Thyroid gland (tissue), 4 donors: ENCODE data around the gene NELL2. TPM values are rescaled to one million over a fixed set of nuclear protein-coding genes. Genes with fewer than 3 reads are reported as not detected.
"Not testable (repeated sequence)": the region's sequence is repeated elsewhere in the genome, so short reads cannot be mapped to it uniquely, and the experiment has no call there.

Experiments
- DNase-seq, 2 donors: peaks; one replicate each; pipeline ENCODE4 v3.0.0-alpha.2; 2019
- H3K27ac ChIP-seq, 3 donors: fragments of 200-600 bp; sonication (generic); 1 replicate in 2 of 3; 2 replicates in 1 of 3; pipeline ENCODE4 v1.5.1; 2016 to 2019; ENCODE audit warnings: mild to moderate bottlenecking in 1 of 3, moderate library complexity in 1 of 3
- H3K27me3 ChIP-seq: fragments of 200-600 bp; sonication (generic); one replicate; pipeline ENCODE4 v1.5.1; 2019
- H3K36me3 ChIP-seq, 2 donors: fragments of 200-600 bp; sonication (generic); one replicate each; pipeline ENCODE4 v1.5.1; 2016 to 2019
- H3K4me1 ChIP-seq, 2 donors: fragments of 200-600 bp; sonication (generic); one replicate each; pipeline ENCODE4 v1.5.1; 2017 to 2019
- H3K4me3 ChIP-seq, 3 donors: fragments of 200-600 bp; sonication (generic); replicated peaks in 1 of 3; 1 replicate in 2 of 3; 2 replicates in 1 of 3; pipeline ENCODE4 v1.5.1; 2016; ENCODE audit warnings: mild to moderate bottlenecking in 1 of 3
- H3K9me3 ChIP-seq: fragments of 200-600 bp; sonication (generic); one replicate; pipeline ENCODE4 v1.5.1; 2017
- POLR2A ChIP-seq, 2 donors: fragments of 450-650 bp; IDR thresholded peaks; one replicate each; pipeline ENCODE4 v1.6.1; 2017; ENCODE audit warnings: antibody characterized with exemption in 2 of 2, mild to moderate bottlenecking in 2 of 2, moderate library complexity in 1 of 2
- WGBS, 2 donors: methylation state at CpG; one replicate each; pipeline ENCODE4 v1.1.5; 2017; 5-methylcytosine and 5-hydroxymethylcytosine counted together
- intact Hi-C: fragments of 100-400 bp; cut with DNase I; formaldehyde crosslinking; loops from one replicate; pipeline ENCODE4 v1.15.1; 2023
- total RNA-seq, 4 donors: library from RNA; depleted of rRNA; stranded (reverse); fragments of >200 nt; gene quantifications; one replicate each; pipeline ENCODE4 v1.2.3, GENCODE V29; 2016
- TF ChIP-seq, protein P1 (sequence below), 6 experiments: fragments of 200-600 bp in 3 of 6; fragments of 450-650 bp in 3 of 6; sonication (generic) in 3 of 6; IDR thresholded peaks; one replicate each; pipeline ENCODE4 v1.5.1; 2016 to 2019; ENCODE audit warnings: antibody characterized with exemption in 6 of 6, mild to moderate bottlenecking in 2 of 6, inconsistent platforms in 1 of 6, moderate library complexity in 1 of 6

The NELL2 gene
- 10 to 100 TPM; 22.2 to 32.0 (median 26.5) TPM for total RNA-seq

GRCh38 chr12:44875954-44876543 is at the start of gene NELL2:
NELL2 (minus strand) TSS chr12:44876315; CDS start chr12:44875869, 446 bp downstream.
- H3K9me3 ChIP-seq = no peaks in the 10 kb centered on the region
- DNase-seq = peak; percentile 51 to 62
- WGBS, 2 donors = 1% methylated on average over 31 to 32 of the region's 53 CpGs
- peaks cover 0 to 13% of the 10 kb centered on the region in 2 donors for H3K4me1 ChIP-seq
- peak within 1 kb of the TSS; percentile 8 to 54 (median 50) for H3K4me3 ChIP-seq
- H3K27ac ChIP-seq = no peak within 1 kb of the TSS
- intact Hi-C loops = no loop called here
- no peak for TF ChIP-seq POLR2A (IDR thresholded peaks at IDR 0.05)
- TF ChIP-seq, protein P1, sequence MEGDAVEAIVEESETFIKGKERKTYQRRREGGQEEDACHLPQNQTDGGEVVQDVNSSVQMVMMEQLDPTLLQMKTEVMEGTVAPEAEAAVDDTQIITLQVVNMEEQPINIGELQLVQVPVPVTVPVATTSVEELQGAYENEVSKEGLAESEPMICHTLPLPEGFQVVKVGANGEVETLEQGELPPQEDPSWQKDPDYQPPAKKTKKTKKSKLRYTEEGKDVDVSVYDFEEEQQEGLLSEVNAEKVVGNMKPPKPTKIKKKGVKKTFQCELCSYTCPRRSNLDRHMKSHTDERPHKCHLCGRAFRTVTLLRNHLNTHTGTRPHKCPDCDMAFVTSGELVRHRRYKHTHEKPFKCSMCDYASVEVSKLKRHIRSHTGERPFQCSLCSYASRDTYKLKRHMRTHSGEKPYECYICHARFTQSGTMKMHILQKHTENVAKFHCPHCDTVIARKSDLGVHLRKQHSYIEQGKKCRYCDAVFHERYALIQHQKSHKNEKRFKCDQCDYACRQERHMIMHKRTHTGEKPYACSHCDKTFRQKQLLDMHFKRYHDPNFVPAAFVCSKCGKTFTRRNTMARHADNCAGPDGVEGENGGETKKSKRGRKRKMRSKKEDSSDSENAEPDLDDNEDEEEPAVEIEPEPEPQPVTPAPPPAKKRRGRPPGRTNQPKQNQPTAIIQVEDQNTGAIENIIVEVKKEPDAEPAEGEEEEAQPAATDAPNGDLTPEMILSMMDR (IDR thresholded peaks at IDR 0.05) = no peak
- no peaks in the 10 kb centered on the region for H3K36me3 ChIP-seq
- H3K27me3 ChIP-seq = no peaks in the 10 kb centered on the region

DNA sequence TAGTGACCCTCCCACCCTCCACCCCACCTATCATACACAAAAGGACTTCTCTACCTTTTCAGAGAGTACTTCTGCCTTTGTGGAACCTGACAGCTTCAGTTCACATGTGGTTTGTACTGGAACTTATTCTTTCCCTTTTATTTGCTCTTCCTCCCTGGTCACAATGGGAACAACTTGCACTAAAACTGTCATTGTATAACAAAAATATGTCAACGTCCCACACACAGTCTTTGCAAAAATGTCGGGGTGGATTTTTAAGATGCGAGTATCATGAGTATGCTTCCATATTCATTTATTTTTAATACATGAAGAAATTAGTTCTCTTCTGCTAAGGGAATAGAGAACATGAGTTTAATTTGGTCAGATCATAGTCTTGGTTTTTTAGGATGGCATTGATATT is 45.6 kb upstream of the NELL2 start:
- H3K9me3 ChIP-seq = no peaks in the 10 kb centered on the region
- no peak overlapping the region for H3K27ac ChIP-seq
- TF ChIP-seq POLR2A (IDR thresholded peaks at IDR 0.05) = no peak
- TF ChIP-seq, protein P1 (IDR thresholded peaks at IDR 0.05) = no peak
- intact Hi-C loops = loop anchor here (10.0 kb wide), 1 partner anchor 907 kb away; no protein-coding TSS in a partner anchor
- 91 to 92% methylated on average over 3 of the region's 3 CpGs for WGBS, 2 donors
- H3K4me1 ChIP-seq = no peaks in the 10 kb centered on the region
- no peaks in the 10 kb centered on the region for H3K36me3 ChIP-seq
- no peak overlapping the region for H3K4me3 ChIP-seq
- DNase-seq = no peak
- H3K27me3 ChIP-seq = no peaks in the 10 kb centered on the region

- TF ChIP-seq POLR2A (IDR thresholded peaks at IDR 0.05) = no peak
- 71 to 74% methylated on average over 1 of the region's 1 CpG for WGBS, 2 donors
- no peaks in the 10 kb centered on the region for H3K9me3 ChIP-seq
- H3K4me1 ChIP-seq = no peaks in the 10 kb centered on the region
- no peak overlapping the region for H3K4me3 ChIP-seq
- DNase-seq = no peak
- H3K27me3 ChIP-seq = no peaks in the 10 kb centered on the region
- H3K27ac ChIP-seq = no peak overlapping the region
- H3K36me3 ChIP-seq = no peaks in the 10 kb centered on the region
- intact Hi-C loops = no loop called here
Measured at GRCh38 chr12:44917141-44917540, 41.0 kb upstream of the NELL2 start.

GRCh38 chr12:44915958-44916357 is 39.8 kb upstream of the NELL2 start:
- no peak for TF ChIP-seq POLR2A (IDR thresholded peaks at IDR 0.05)
- TF ChIP-seq, protein P1 (IDR thresholded peaks at IDR 0.05) = no peak
- intact Hi-C loops = no loop called here
- H3K27ac ChIP-seq = no peak overlapping the region
- H3K4me1 ChIP-seq = no peaks in the 10 kb centered on the region
- no peak for DNase-seq
- no peaks in the 10 kb centered on the region for H3K36me3 ChIP-seq
- no peaks in the 10 kb centered on the region for H3K27me3 ChIP-seq
- H3K4me3 ChIP-seq = no peak overlapping the region
- H3K9me3 ChIP-seq = no peaks in the 10 kb centered on the region

GRCh38 chr12:44904321-44904720 is 28.2 kb upstream of the NELL2 start:
- Histone ChIP-seq H3K4me3 (no peak overlapping the region), H3K27me3 (no peaks in the 10 kb centered on the region), H3K4me1 (no peaks in the 10 kb centered on the region), H3K36me3 (no peaks in the 10 kb centered on the region), H3K9me3 (no peaks in the 10 kb centered on the region), H3K27ac (no peak overlapping the region)
- WGBS, 2 donors = 78 to 79% methylated on average over 2 of the region's 2 CpGs
- no peak for TF ChIP-seq POLR2A (IDR thresholded peaks at IDR 0.05)
- TF ChIP-seq, protein P1 (IDR thresholded peaks at IDR 0.05) = no peak
- intact Hi-C loops = no loop called here
- no peak for DNase-seq

DNA sequence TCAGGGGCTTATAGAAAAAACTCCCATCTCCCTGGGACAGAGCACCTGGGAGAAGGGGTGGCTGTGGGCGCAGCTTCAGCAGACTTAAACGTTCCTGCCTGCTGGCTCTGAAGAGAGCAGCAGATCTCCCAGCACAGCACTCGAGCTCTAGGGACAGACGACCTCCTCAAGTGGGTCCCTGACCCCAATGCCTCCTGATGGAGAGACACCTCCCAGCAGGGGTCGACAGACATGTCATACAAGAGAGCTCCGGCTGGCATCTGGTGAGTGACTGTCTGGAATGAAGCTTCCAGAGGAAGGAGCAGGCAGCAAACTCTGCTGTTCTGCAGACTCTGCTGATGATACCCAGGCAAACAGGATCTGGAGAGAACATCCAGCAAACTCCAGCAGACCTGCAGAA is 22.0 kb upstream of the NELL2 start:
- 65 to 80% methylated on average over 6 of the region's 6 CpGs for WGBS, 2 donors
- intact Hi-C loops = not testable (repeated sequence)

More for the DNA sequence above, 22.0 kb upstream of the NELL2 start:
- not testable (repeated sequence) for H3K27ac ChIP-seq, H3K9me3 ChIP-seq, H3K4me3 ChIP-seq, H3K4me1 ChIP-seq, DNase-seq, H3K27me3 ChIP-seq, H3K36me3 ChIP-seq
